Rectal smooth muscle tissue (tissue), 1 donor: ENCODE data around the gene UTRN.

ENCODE experiments used
- H3K27ac ChIP-seq: one replicate; pipeline ENCODE4 v1.7.0; 2013; ENCODE audit warnings: low read depth, low read length, inconsistent platforms
- H3K27me3 ChIP-seq: one replicate; pipeline ENCODE4 v1.7.0; 2013; ENCODE audit warnings: low read length; ENCODE audit not compliant: control insufficient read depth, insufficient read depth
- H3K36me3 ChIP-seq: one replicate; pipeline ENCODE4 v1.7.0; 2013; ENCODE audit warnings: low read length; ENCODE audit not compliant: control insufficient read depth, insufficient read depth
- H3K4me1 ChIP-seq: one replicate; pipeline ENCODE4 v1.7.0; 2013; ENCODE audit warnings: low read length; ENCODE audit not compliant: control insufficient read depth, insufficient read depth
- H3K4me3 ChIP-seq: one replicate; pipeline ENCODE4 v1.7.0; 2013; ENCODE audit warnings: low read length
- H3K9ac ChIP-seq: one replicate; pipeline ENCODE4 v1.7.0; 2013; ENCODE audit warnings: low read length

The UTRN gene

GRCh38 chr6:144286503-144287393 lies 1.6 kb downstream of the UTRN start:
- peak overlapping the region; percentile 72 for H3K9ac ChIP-seq
- no peaks in the 10 kb centered on the region for H3K4me1 ChIP-seq
- H3K27me3 ChIP-seq: no peaks in the 10 kb centered on the region
- no peaks in the 10 kb centered on the region for H3K36me3 ChIP-seq
- H3K4me3 ChIP-seq: peak overlapping the region; percentile 65
- H3K27ac ChIP-seq: peak overlapping the region; percentile 70

GRCh38 chr6:144289006-144289405 lies 3.9 kb downstream of the UTRN start:
- H3K27me3 ChIP-seq: no peaks in the 10 kb centered on the region
- H3K4me3 ChIP-seq: no peak overlapping the region
- no peak overlapping the region for H3K27ac ChIP-seq
- H3K9ac ChIP-seq: no peak overlapping the region
- no peaks in the 10 kb centered on the region for H3K36me3 ChIP-seq
- no peaks in the 10 kb centered on the region for H3K4me1 ChIP-seq

GRCh38 chr6:144292372-144292771 lies 7.2 kb downstream of the UTRN start:
- H3K27ac ChIP-seq: no peak overlapping the region
- no peaks in the 10 kb centered on the region for H3K36me3 ChIP-seq

GRCh38 chr6:144294016-144294415 lies 8.9 kb downstream of the UTRN start:
- Histone ChIP-seq H3K4me1 (no peaks in the 10 kb centered on the region), H3K4me3 (no peak overlapping the region), H3K27me3 (no peaks in the 10 kb centered on the region), H3K27ac (no peak overlapping the region), H3K9ac (no peak overlapping the region), H3K36me3 (no peaks in the 10 kb centered on the region)

More at GRCh38 chr6:144292372-144292771, 7.2 kb downstream of the UTRN start:
- Histone ChIP-seq H3K9ac (no peak overlapping the region), H3K4me3 (no peak overlapping the region), H3K4me1 (no peaks in the 10 kb centered on the region), H3K27me3 (no peaks in the 10 kb centered on the region)

GRCh38 chr6:144295211-144295610 lies 10.1 kb downstream of the UTRN start:
- Histone ChIP-seq H3K36me3 (no peaks in the 10 kb centered on the region), H3K9ac (no peak overlapping the region), H3K27ac (no peak overlapping the region), H3K27me3 (no peaks in the 10 kb centered on the region), H3K4me1 (no peaks in the 10 kb centered on the region), H3K4me3 (no peak overlapping the region)

- H3K4me1 ChIP-seq: no peaks in the 10 kb centered on the region
- H3K27ac ChIP-seq: no peak overlapping the region
- H3K36me3 ChIP-seq: no peaks in the 10 kb centered on the region
- H3K9ac ChIP-seq: no peak overlapping the region
- H3K4me3 ChIP-seq: no peak overlapping the region
- H3K27me3 ChIP-seq: no peaks in the 10 kb centered on the region
Measured at GRCh38 chr6:144295981-144296767, 11.0 kb downstream of the UTRN start.

GRCh38 chr6:144296973-144297372 lies 11.8 kb downstream of the UTRN start:
- Histone ChIP-seq H3K4me1 (no peaks in the 10 kb centered on the region), H3K27me3 (no peaks in the 10 kb centered on the region), H3K36me3 (no peaks in the 10 kb centered on the region), H3K4me3 (no peak overlapping the region), H3K27ac (no peak overlapping the region), H3K9ac (no peak overlapping the region)

- H3K4me3 ChIP-seq: no peak overlapping the region
- H3K27ac ChIP-seq: no peak overlapping the region
- no peaks in the 10 kb centered on the region for H3K27me3 ChIP-seq
- no peak overlapping the region for H3K9ac ChIP-seq
- no peaks in the 10 kb centered on the region for H3K4me1 ChIP-seq
- H3K36me3 ChIP-seq: no peaks in the 10 kb centered on the region
Measured at GRCh38 chr6:144297511-144298100, 12.5 kb downstream of the UTRN start.

GRCh38 chr6:144298194-144298593 lies 13.1 kb downstream of the UTRN start:
- Histone ChIP-seq H3K27me3 (no peaks in the 10 kb centered on the region), H3K4me3 (no peak overlapping the region), H3K36me3 (no peaks in the 10 kb centered on the region), H3K27ac (no peak overlapping the region), H3K4me1 (no peaks in the 10 kb centered on the region), H3K9ac (no peak overlapping the region)

- Histone ChIP-seq H3K4me3 (no peak overlapping the region), H3K27me3 (no peaks in the 10 kb centered on the region), H3K27ac (no peak overlapping the region), H3K9ac (no peak overlapping the region), H3K36me3 (no peaks in the 10 kb centered on the region), H3K4me1 (no peaks in the 10 kb centered on the region)
Measured at GRCh38 chr6:144298916-144299315, 13.8 kb downstream of the UTRN start.

GRCh38 chr6:144302701-144303372 lies 17.7 kb downstream of the UTRN start:
- Histone ChIP-seq H3K4me1 (no peaks in the 10 kb centered on the region), H3K36me3 (no peaks in the 10 kb centered on the region), H3K9ac (no peak overlapping the region), H3K27me3 (no peaks in the 10 kb centered on the region), H3K4me3 (no peak overlapping the region), H3K27ac (no peak overlapping the region)
